Effector memory CD8-positive, alpha-beta T cell (primary cell): ENCODE measurements around the gene NAP1L5.

Experiments used
- ATAC-seq: fragments of 150-1000 bp; cut with Tn5 transposase; replicated peaks from 2 replicates; pipeline ENCODE4 v1.10.0; 2021; ENCODE audit warnings: mild to moderate bottlenecking, moderate library complexity
- DNase-seq, 3 experiments: peaks; one replicate each; pipeline ENCODE4 v3.0.0; 2021
- H3K27ac Mint-ChIP-seq, 2 donors: one replicate each; pipeline ENCODE4 v1.8.0; 2022; ENCODE audit warnings: mild to moderate bottlenecking in 2 of 2, mixed read lengths in 2 of 2, moderate library complexity in 2 of 2
- H3K27me3 Mint-ChIP-seq, 2 donors: one replicate each; pipeline ENCODE4 v1.8.0; 2022; ENCODE audit warnings: mixed read lengths in 2 of 2
- H3K36me3 Mint-ChIP-seq: one replicate; pipeline ENCODE4 v1.8.0; 2022; ENCODE audit warnings: mild to moderate bottlenecking, moderate library complexity, mixed read lengths; ENCODE audit not compliant: insufficient read depth
- H3K4me1 Mint-ChIP-seq, 2 donors: one replicate each; pipeline ENCODE4 v1.8.0; 2022; ENCODE audit warnings: low read depth in 2 of 2, mixed read lengths in 2 of 2
- H3K4me3 Mint-ChIP-seq, 2 donors: one replicate each; pipeline ENCODE4 v1.8.0; 2022; ENCODE audit warnings: mild to moderate bottlenecking in 2 of 2, mixed read lengths in 2 of 2, moderate library complexity in 2 of 2
- H3K9me3 Mint-ChIP-seq, 2 donors: one replicate each; pipeline ENCODE4 v1.8.0; 2022; ENCODE audit warnings: mixed read lengths in 2 of 2

The NAP1L5 gene

GRCh38 chr4:88674565-88674964, 23.1 kb downstream of the NAP1L5 start:
- Mint-ChIP-seq H3K36me3 (peaks cover 56% of the 10 kb centered on the region), H3K27me3 (no peaks in the 10 kb centered on the region), H3K9me3 (no peaks in the 10 kb centered on the region), H3K4me1 (peaks cover 0 to 2% of the 10 kb centered on the region in 2 donors), H3K4me3 (no peak overlapping the region), H3K27ac (no peak overlapping the region)
- ATAC-seq = no peak
- no peak for DNase-seq

DNA sequence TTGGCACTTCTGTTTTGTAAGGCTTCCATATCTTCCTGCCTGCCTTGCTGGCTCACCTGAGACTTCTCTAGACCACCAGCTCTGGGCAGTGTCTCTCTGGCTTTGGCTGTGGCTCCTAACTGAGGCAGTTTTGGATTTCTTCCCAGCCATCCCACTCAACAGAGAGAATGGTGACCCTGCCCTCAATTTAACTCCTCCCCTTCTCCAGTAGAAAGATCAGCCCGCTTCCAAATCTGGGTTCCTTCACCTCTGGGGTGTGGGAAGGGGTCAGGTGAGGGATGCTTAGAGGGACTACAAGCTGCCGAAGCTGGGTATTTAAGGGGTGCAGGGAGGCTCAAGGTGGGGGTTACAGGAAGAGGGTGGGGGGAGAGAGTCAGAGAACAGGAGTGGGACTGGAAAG, 23.7 kb downstream of the NAP1L5 start:
- peaks cover 54% of the 10 kb centered on the region for H3K36me3 Mint-ChIP-seq
- H3K4me3 Mint-ChIP-seq = no peak overlapping the region
- ATAC-seq = no peak
- peaks cover 0 to 2% of the 10 kb centered on the region in 2 donors for H3K4me1 Mint-ChIP-seq
- H3K9me3 Mint-ChIP-seq = no peaks in the 10 kb centered on the region
- no peak for DNase-seq
- H3K27me3 Mint-ChIP-seq = no peaks in the 10 kb centered on the region
- no peak overlapping the region for H3K27ac Mint-ChIP-seq

GRCh38 chr4:88672987-88673386, 24.6 kb downstream of the NAP1L5 start:
- H3K4me1 Mint-ChIP-seq = peaks cover 0 to 2% of the 10 kb centered on the region in 2 donors
- DNase-seq = peak in 2 of 3 experiments; percentile 9 to 16
- H3K27ac Mint-ChIP-seq = no peak overlapping the region

GRCh38 chr4:88661739-88662138, 35.9 kb downstream of the NAP1L5 start:
- Mint-ChIP-seq H3K27ac (no peak overlapping the region), H3K4me3 (no peak overlapping the region), H3K9me3 (no peaks in the 10 kb centered on the region), H3K36me3 (peaks cover 32% of the 10 kb centered on the region), H3K27me3 (no peaks in the 10 kb centered on the region), H3K4me1 (peaks cover 2 to 4% of the 10 kb centered on the region in 2 donors)
- ATAC-seq (no peak), DNase-seq (no peak)

More at GRCh38 chr4:88672987-88673386, 24.6 kb downstream of the NAP1L5 start:
- Mint-ChIP-seq H3K36me3 (peaks cover 52% of the 10 kb centered on the region), H3K9me3 (no peaks in the 10 kb centered on the region), H3K27me3 (no peaks in the 10 kb centered on the region), H3K4me3 (no peak overlapping the region)
- peak; percentile 63 for ATAC-seq

DNA sequence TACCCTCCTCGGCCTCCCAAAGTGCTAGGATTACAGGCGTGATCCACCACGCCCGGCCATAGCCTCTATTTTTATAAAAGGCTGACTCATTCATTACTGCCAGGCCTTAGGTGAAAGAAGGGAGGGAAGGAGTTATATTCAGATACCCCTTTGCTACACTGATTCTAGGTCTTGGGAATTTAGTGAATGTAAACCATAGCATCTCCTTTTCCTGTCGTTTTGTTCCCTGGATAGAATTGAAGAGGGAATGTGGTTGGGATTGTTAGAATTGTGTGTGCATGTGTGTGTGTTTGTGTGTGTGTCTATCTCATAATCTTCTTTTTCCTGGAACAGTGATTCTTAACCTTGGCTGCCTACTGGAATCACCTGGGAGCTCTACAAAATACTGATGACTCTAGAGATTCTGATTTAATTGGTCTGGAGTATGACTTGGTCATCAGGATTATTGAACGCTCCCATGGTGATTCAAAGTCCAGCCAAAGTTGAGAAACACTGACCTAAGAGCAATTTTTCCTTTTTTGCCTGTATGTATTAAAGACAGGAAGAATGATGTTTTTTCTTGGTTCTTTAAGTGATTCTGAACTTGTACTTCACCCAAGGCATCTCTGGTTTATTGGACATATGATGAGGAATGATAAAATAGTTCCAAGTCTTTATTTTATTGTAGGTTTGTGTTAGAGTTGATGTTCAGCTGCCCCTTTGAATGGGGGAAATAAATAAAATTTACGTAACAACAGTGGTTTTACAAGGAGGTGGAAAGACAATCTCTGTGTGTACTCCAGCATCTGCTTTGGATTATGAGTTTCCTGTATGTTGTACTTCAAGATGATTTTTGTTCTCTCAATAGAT, 37.0 kb downstream of the NAP1L5 start:
- Mint-ChIP-seq H3K27me3 (no peaks in the 10 kb centered on the region), H3K4me3 (no peak overlapping the region), H3K27ac (peak overlapping the region in 1 of 2 donors; percentile 17), H3K9me3 (no peaks in the 10 kb centered on the region), H3K36me3 (peaks cover 36% of the 10 kb centered on the region), H3K4me1 (peaks cover 2 to 4% of the 10 kb centered on the region in 2 donors)
- no peak for ATAC-seq
- DNase-seq = no peak

DNA sequence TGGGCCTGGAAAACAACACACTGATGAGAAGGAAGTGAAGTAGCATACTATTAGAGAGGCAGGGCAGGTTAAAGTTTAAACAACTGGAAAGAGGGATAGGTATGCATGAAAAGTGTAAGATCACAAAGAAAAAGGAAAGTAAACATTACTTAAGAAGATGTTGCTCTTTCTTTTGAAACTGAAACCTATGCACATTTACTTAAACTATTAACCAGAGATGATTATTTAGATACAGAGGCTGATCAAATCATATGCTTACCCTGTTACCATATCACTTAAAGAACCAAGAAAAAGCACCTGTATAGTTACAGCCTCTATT, 37.8 kb downstream of the NAP1L5 start:
- Mint-ChIP-seq H3K36me3 (peaks cover 36% of the 10 kb centered on the region), H3K27ac (no peak overlapping the region), H3K27me3 (no peaks in the 10 kb centered on the region), H3K9me3 (no peaks in the 10 kb centered on the region), H3K4me3 (no peak overlapping the region), H3K4me1 (peaks cover 2 to 4% of the 10 kb centered on the region in 2 donors)
- no peak for ATAC-seq
- no peak for DNase-seq

GRCh38 chr4:88659055-88659889, 38.4 kb downstream of the NAP1L5 start:
- peaks cover 34% of the 10 kb centered on the region for H3K36me3 Mint-ChIP-seq
- H3K9me3 Mint-ChIP-seq = no peaks in the 10 kb centered on the region
- peak in 2 of 3 experiments; percentile 3 to 8 for DNase-seq
- no peaks in the 10 kb centered on the region for H3K27me3 Mint-ChIP-seq
- H3K4me3 Mint-ChIP-seq = no peak overlapping the region
- ATAC-seq = peak; percentile 69
- H3K27ac Mint-ChIP-seq = peak overlapping the region; percentile 63
- H3K4me1 Mint-ChIP-seq = peaks cover 2 to 4% of the 10 kb centered on the region in 2 donors

DNA sequence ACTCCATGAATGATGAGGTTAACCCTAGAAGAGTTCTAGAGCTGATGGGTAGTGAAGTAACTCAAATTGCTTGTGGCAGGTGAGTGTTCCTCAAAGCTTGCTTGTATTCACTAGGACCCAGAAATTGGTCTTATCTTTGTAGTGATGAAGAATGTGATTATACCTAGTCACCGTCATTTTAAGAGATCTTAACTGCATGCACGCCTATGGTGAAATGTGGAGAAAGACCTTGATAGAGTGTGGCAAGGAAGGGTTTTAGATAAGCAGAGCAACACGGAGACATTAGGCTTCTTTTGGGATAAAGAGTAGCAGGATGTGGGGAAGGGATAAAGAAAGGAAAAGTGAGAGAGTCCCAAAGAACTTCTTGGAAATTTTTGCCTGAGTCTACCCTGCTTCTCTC, 42.4 kb downstream of the NAP1L5 start:
- Mint-ChIP-seq H3K27ac (peak overlapping the region in 1 of 2 donors; percentile 62), H3K4me1 (peaks cover 7 to 15% of the 10 kb centered on the region in 2 donors), H3K4me3 (no peak overlapping the region), H3K36me3 (peaks cover 18% of the 10 kb centered on the region), H3K27me3 (no peaks in the 10 kb centered on the region), H3K9me3 (no peaks in the 10 kb centered on the region)
- DNase-seq = no peak
- no peak for ATAC-seq

DNA sequence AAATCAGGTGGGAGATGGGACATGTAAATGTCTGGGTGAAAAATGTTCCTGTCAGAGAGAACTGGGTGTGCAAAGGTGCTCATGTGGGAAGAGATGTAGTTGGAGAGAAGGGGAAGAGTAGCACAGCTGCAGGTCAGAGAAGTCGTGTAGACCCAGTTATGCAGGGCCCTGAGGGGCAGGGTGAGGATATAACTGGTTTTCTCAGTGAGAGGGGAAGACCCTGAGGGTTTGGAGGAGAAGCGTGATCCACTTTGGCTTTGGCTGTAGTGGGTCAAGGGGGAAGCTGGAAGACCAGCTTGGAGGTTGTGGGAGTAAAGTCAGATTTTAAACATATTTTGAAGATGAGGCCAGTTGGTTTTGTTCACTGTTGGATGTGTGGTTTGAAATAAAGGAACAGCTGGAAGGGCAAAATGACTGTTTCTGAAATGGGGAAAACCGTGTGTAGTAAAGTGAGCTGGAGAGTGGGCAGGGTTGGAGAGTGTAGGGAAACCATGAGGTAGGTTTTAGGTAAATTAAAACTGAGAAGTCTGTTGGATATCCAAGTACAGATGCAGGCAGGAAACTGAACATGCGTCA, 44.2 kb downstream of the NAP1L5 start:
- H3K27me3 Mint-ChIP-seq = no peaks in the 10 kb centered on the region
- ATAC-seq = no peak
- H3K4me1 Mint-ChIP-seq = peaks cover 10 to 24% of the 10 kb centered on the region in 2 donors
- peaks cover 12% of the 10 kb centered on the region for H3K36me3 Mint-ChIP-seq
- peak overlapping the region; percentile 26 to 31 for H3K27ac Mint-ChIP-seq
- no peaks in the 10 kb centered on the region for H3K9me3 Mint-ChIP-seq
- no peak for DNase-seq
- H3K4me3 Mint-ChIP-seq = no peak overlapping the region

GRCh38 chr4:88649716-88650115, 47.9 kb downstream of the NAP1L5 start:
- peaks cover 20 to 46% of the 10 kb centered on the region in 2 donors for H3K4me1 Mint-ChIP-seq
- ATAC-seq = no peak
- no peaks in the 10 kb centered on the region for H3K9me3 Mint-ChIP-seq
- no peak for DNase-seq
- H3K27me3 Mint-ChIP-seq = no peaks in the 10 kb centered on the region
- peaks cover 7% of the 10 kb centered on the region for H3K36me3 Mint-ChIP-seq
- H3K27ac Mint-ChIP-seq = peak overlapping the region in 1 of 2 donors; percentile 35
- H3K4me3 Mint-ChIP-seq = no peak overlapping the region

- Mint-ChIP-seq H3K27me3 (no peaks in the 10 kb centered on the region), H3K36me3 (peaks cover 4% of the 10 kb centered on the region), H3K4me3 (no peak overlapping the region), H3K4me1 (peaks cover 15 to 41% of the 10 kb centered on the region in 2 donors), H3K9me3 (no peaks in the 10 kb centered on the region), H3K27ac (peak overlapping the region; percentile 3 to 24)
- DNase-seq (no peak), ATAC-seq (no peak)
Measured at GRCh38 chr4:88646528-88647280, 50.9 kb downstream of the NAP1L5 start.

- Mint-ChIP-seq H3K27ac (peak overlapping the region in 1 of 2 donors; percentile 24), H3K36me3 (peaks cover 7% of the 10 kb centered on the region), H3K4me3 (no peak overlapping the region), H3K4me1 (peaks cover 15 to 46% of the 10 kb centered on the region in 2 donors), H3K9me3 (no peaks in the 10 kb centered on the region), H3K27me3 (no peaks in the 10 kb centered on the region)
- ATAC-seq (no peak), DNase-seq (no peak)
Measured at GRCh38 chr4:88645994-88646393, 51.6 kb downstream of the NAP1L5 start.
